ENCODE measurements around the gene ITGB2.

The ITGB2 gene

GRCh38 chr21:44887126-44887806 is 33.4 kb downstream of the ITGB2 start:
- no peak overlapping the region for H3K4me3 ChIP-seq (ENCODE audit: low read depth, low read length)
- DNase-seq (ENCODE audit: low read depth), result no peak
- TF ChIP-seq CTCF (conservative IDR thresholded peaks at IDR 0.05; ENCODE audit: low read depth, low read length), result no peak

GRCh38 chr21:44886113-44887075 is 34.3 kb downstream of the ITGB2 start:
- no peak for TF ChIP-seq CTCF (conservative IDR thresholded peaks at IDR 0.05; ENCODE audit: low read depth, low read length)
- no peak overlapping the region for H3K4me3 ChIP-seq (ENCODE audit: low read depth, low read length)
- no peak for DNase-seq (ENCODE audit: low read depth)

DNA sequence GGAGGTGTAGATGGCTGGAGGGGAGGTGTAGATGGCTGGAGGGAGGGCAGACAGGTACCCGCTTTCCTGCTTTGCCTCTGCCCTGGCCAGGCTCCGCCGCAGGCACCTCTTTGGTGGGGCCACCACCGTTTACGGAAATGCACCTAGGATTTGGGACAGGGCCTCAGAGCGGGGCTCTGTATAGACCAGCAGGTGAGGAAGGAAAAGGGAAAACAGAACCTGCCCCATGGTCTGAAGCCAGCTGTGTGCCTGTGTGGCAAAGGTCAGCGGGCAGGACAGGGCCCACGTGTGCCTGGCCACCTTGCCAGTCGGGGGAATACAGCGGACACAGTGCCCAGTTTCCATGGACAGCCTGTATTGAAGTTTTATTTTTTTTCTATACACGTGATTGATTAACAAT is 35.1 kb downstream of the ITGB2 start:
- no peak overlapping the region for H3K4me3 ChIP-seq (ENCODE audit: low read depth, low read length)
- TF ChIP-seq CTCF (conservative IDR thresholded peaks at IDR 0.05; ENCODE audit: low read depth, low read length), result no peak
- no peak for DNase-seq (ENCODE audit: low read depth)

DNA sequence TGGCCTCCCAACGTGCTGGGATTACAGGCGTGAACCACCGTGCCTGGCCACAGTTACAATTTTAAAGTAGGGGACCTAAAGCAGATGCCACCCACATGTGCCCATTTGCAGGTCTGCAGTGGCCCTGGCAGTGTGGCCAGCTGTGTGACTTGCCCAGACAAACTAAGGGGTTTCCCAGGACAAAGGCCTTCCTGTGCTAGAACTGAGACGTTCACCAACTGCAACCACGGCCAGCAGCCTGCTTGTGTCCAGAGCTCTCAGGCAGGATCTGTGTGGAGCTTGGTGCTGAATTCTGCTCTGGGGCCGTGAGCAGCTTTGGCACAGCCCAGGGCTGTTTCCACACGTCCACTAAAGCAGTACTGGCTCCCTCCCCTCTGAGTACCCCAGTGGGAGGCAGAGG is 36.6 kb downstream of the ITGB2 start:
- TF ChIP-seq CTCF (conservative IDR thresholded peaks at IDR 0.05; ENCODE audit: low read depth, low read length), result no peak
- no peak overlapping the region for H3K4me3 ChIP-seq (ENCODE audit: low read depth, low read length)
- no peak for DNase-seq (ENCODE audit: low read depth)

DNA sequence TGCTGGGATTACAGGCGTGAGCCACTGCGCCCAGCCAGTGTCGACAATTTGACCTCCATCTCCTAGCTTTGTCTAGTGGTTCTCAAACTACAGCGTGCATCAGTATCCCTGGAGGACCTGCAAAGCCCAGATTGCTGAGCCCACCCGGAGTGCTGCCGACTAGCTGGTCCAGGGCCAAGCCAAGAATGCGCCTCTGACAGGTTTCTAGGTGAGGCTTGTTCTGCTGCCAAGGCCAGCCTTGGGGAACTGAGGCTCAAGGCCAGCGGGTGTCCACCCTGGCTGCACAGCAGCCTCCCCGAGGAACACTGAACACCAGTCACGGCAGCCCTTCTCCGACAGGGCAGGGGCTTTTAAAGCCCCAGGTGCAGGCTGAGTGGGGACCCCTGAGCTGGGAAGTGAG is 37.4 kb downstream of the ITGB2 start:
- no peak for TF ChIP-seq CTCF (conservative IDR thresholded peaks at IDR 0.05; ENCODE audit: low read depth, low read length)

DNA sequence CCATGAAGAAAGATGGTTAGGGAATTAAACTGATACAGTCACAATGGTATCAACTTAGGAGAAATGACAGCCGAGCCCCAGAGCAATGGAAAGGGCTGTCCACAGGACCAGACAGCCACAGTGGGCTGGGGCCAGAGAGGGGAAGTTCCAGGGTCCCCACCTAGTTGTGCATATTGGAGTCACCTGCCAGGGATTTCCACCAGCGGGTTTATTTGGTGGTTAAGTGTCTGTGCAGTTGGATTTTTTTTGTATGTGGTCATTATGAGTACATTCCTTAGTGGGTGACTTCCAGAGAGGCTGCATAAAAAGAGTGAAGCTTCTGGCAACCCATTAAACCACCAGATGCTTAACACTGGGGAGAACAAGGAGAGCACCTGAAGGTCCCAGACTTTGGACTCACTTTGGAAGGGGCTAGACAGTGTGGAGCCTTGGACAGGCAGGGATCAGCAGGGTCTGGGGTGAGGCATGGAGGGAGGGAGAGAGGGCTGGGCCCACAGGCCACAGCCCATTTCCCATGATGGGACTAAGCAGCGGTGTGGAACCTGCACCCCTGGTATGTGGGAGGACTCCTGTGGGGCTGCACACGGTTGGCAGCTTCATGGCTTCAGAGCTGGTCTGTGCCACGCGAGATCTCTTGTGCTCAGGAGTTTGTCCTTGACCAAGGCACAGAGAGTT is 39.4 kb downstream of the ITGB2 start:
- peak; percentile 67 for DNase-seq (ENCODE audit: low read depth)

More for the DNA sequence above, 37.4 kb downstream of the ITGB2 start:
- H3K4me3 ChIP-seq (ENCODE audit: low read depth, low read length), result no peak overlapping the region
- no peak for DNase-seq (ENCODE audit: low read depth)

More for the DNA sequence above, 39.4 kb downstream of the ITGB2 start:
- no peak overlapping the region for H3K4me3 ChIP-seq (ENCODE audit: low read depth, low read length)
- no peak for TF ChIP-seq CTCF (conservative IDR thresholded peaks at IDR 0.05; ENCODE audit: low read depth, low read length)
